Mesothelial cell of epicardium (in vitro differentiated cells): ENCODE measurements around the gene PPP1R3F. TPM values are rescaled to one million over a fixed set of nuclear protein-coding genes. Genes with fewer than 3 reads are reported as not detected.

Experiments
- DNase-seq, 2 experiments: peaks; one replicate each; pipeline ENCODE4 v3.0.0; 2021; ENCODE audit warnings: low spot score in 2 of 2; ENCODE audit not compliant: unreplicated experiment in 2 of 2
- H3K27ac Mint-ChIP-seq: 2 replicates; pipeline ENCODE4 v1.8.0; 2021; ENCODE audit warnings: mixed read lengths
- H3K27me3 Mint-ChIP-seq: 2 replicates; pipeline ENCODE4 v1.8.0; 2021; ENCODE audit warnings: low read depth, mixed read lengths
- H3K36me3 Mint-ChIP-seq: 2 replicates; pipeline ENCODE4 v1.8.0; 2021; ENCODE audit warnings: mixed read lengths
- H3K4me1 Mint-ChIP-seq: 2 replicates; pipeline ENCODE4 v1.8.0; 2021; ENCODE audit warnings: mixed read lengths
- H3K4me3 Mint-ChIP-seq: 2 replicates; pipeline ENCODE4 v1.8.0; 2021; ENCODE audit warnings: mild to moderate bottlenecking, moderate library complexity, mixed read lengths
- H3K9me3 Mint-ChIP-seq: 2 replicates; pipeline ENCODE4 v1.8.0; 2021; ENCODE audit warnings: mixed read lengths
- CTCF ChIP-seq: fragments of 200-600 bp; sonication (generic); IDR thresholded peaks from one replicate; pipeline ENCODE4 v1.5.0; 2021; ENCODE audit warnings: antibody characterized with exemption; ENCODE audit not compliant: unreplicated experiment
- total RNA-seq: library from RNA; stranded (reverse); gene quantifications from 3 replicates; pipeline ENCODE4 v1.2.1, GENCODE V29; 2021

Gene PPP1R3F
- total RNA-seq, 1 donor from 2014 or later = 8.9 TPM

GRCh38 chrX:49262603-49263002 lies 7.0 kb upstream of the PPP1R3F start:
- DNase-seq = no peak
- no peaks in the 10 kb centered on the region for H3K27me3 Mint-ChIP-seq
- peaks cover 13% of the 10 kb centered on the region for H3K9me3 Mint-ChIP-seq
- TF ChIP-seq CTCF = no peak
- H3K4me3 Mint-ChIP-seq = no peak overlapping the region
- no peak overlapping the region for H3K27ac Mint-ChIP-seq
- no peaks in the 10 kb centered on the region for H3K4me1 Mint-ChIP-seq
- H3K36me3 Mint-ChIP-seq = no peaks in the 10 kb centered on the region

- Mint-ChIP-seq H3K36me3 (no peaks in the 10 kb centered on the region), H3K27ac (no peak overlapping the region), H3K4me1 (peaks cover 3% of the 10 kb centered on the region), H3K9me3 (peaks cover 17% of the 10 kb centered on the region), H3K27me3 (no peaks in the 10 kb centered on the region), H3K4me3 (no peak overlapping the region)
- DNase-seq = no peak
- TF ChIP-seq CTCF = no peak
These were observed 6.0 kb upstream of the PPP1R3F start for GRCh38 chrX:49263631-49264030.

- no peaks in the 10 kb centered on the region for H3K27me3 Mint-ChIP-seq
- H3K27ac Mint-ChIP-seq = no peak within 1 kb of the TSS
- DNase-seq = no peak
- no peak within 1 kb of the TSS for H3K4me3 Mint-ChIP-seq
- peaks cover 17% of the 10 kb centered on the region for H3K9me3 Mint-ChIP-seq
- no peak for TF ChIP-seq CTCF
- H3K36me3 Mint-ChIP-seq = no peaks in the 10 kb centered on the region
- H3K4me1 Mint-ChIP-seq = peaks cover 3% of the 10 kb centered on the region
These were observed 5.1 kb upstream of the PPP1R3F start, which contains the start of gene FOXP3 for GRCh38 chrX:49264460-49264859. TSS of gene FOXP3 (minus strand) at chrX:49264710. CDS start at chrX:49258505, 6,205 bp downstream.

GRCh38 chrX:49266523-49267445 lies 2.8 kb upstream of the PPP1R3F start:
- no peak overlapping the region for H3K27ac Mint-ChIP-seq
- peaks cover 12% of the 10 kb centered on the region for H3K4me1 Mint-ChIP-seq
- no peaks in the 10 kb centered on the region for H3K36me3 Mint-ChIP-seq
- peaks cover 22% of the 10 kb centered on the region for H3K9me3 Mint-ChIP-seq
- no peak for DNase-seq
- no peaks in the 10 kb centered on the region for H3K27me3 Mint-ChIP-seq
- no peak overlapping the region for H3K4me3 Mint-ChIP-seq
- TF ChIP-seq CTCF = no peak

- Mint-ChIP-seq H3K27ac (peak overlapping the region; percentile 99), H3K36me3 (no peaks in the 10 kb centered on the region), H3K4me1 (peaks cover 24% of the 10 kb centered on the region), H3K4me3 (peak overlapping the region; percentile 87), H3K9me3 (peaks cover 16% of the 10 kb centered on the region), H3K27me3 (no peaks in the 10 kb centered on the region)
- no peak for DNase-seq
- TF ChIP-seq CTCF = no peak
These were observed 937 bp upstream of the PPP1R3F start for GRCh38 chrX:49268702-49269009.
